ENCODE measurements around the gene MCC. TPM values are rescaled to one million over a fixed set of nuclear protein-coding genes. Genes with fewer than 3 reads are reported as not detected.

Gene MCC
- total and polyA plus RNA-seq, 4 donors = 9.0 to 47.3 (median 14.7) TPM

- 48% methylated on average over 4 of the region's 4 CpGs for WGBS
- H3K4me1 ChIP-seq (ENCODE audit: control insufficient read depth in 4 of 4, insufficient read depth in 4 of 4, low read length in 3 of 4) = peaks cover 3 to 36% (median 19%) of the 10 kb centered on the region in 4 donors
- H3K36me3 ChIP-seq (ENCODE audit: control insufficient read depth in 4 of 4, insufficient read depth in 3 of 4, low read depth in 1 of 4, low read length in 3 of 4) = no peaks in the 10 kb centered on the region
- no peaks in the 10 kb centered on the region for H3K9me3 ChIP-seq (ENCODE audit: control insufficient read depth in 4 of 4, low read length in 3 of 4)
- H3K4me3 ChIP-seq (ENCODE audit: low read depth in 1 of 3, low read length in 3 of 3) = no peak overlapping the region
- no peaks in the 10 kb centered on the region for H3K27me3 ChIP-seq (ENCODE audit: control insufficient read depth in 4 of 4, insufficient read depth in 4 of 4, low read length in 3 of 4)
- peak overlapping the region; percentile 18 to 39 for H3K27ac ChIP-seq (ENCODE audit: low read depth in 1 of 2, low read length in 2 of 2)
- DNase-seq (ENCODE audit: low spot score) = no peak
- TF ChIP-seq JUND (IDR thresholded peaks at IDR 0.05) (peak in 1 of 2 donors; percentile 24), NR2F2 (IDR thresholded peaks at IDR 0.05) (no peak), RAD21 (IDR thresholded peaks at IDR 0.05) (peak in 1 of 2 donors; percentile 36), EGR1 (IDR thresholded peaks at IDR 0.05; ENCODE audit: low read depth in 2 of 2) (no peak), RXRA (IDR thresholded peaks at IDR 0.05) (peak; percentile 23 to 31), YY1 (IDR thresholded peaks at IDR 0.05) (no peak), HNF4A (conservative IDR thresholded peaks at IDR 0.05) (peak in 1 of 2 donors; percentile 12), SP1 (IDR thresholded peaks at IDR 0.05) (peak; percentile 44), ZBTB33 (IDR thresholded peaks at IDR 0.05) (no peak)
- H3K9ac ChIP-seq (ENCODE audit: low read depth in 1 of 2, low read length in 2 of 2) = peak overlapping the region in 1 of 2 donors; percentile 60
These were observed 163.2 kb downstream of the MCC start for GRCh38 chr5:113325054-113325453.

GRCh38 chr5:113321276-113321675 is 167.0 kb downstream of the MCC start:
- H3K9ac ChIP-seq (ENCODE audit: low read depth in 1 of 2, low read length in 2 of 2) = no peak overlapping the region
- peaks cover 3 to 31% (median 22%) of the 10 kb centered on the region in 4 donors for H3K4me1 ChIP-seq (ENCODE audit: control insufficient read depth in 4 of 4, insufficient read depth in 4 of 4, low read length in 3 of 4)
- H3K27me3 ChIP-seq (ENCODE audit: control insufficient read depth in 4 of 4, insufficient read depth in 4 of 4, low read length in 3 of 4) = no peaks in the 10 kb centered on the region
- TF ChIP-seq RXRA (IDR thresholded peaks at IDR 0.05) (no peak), RAD21 (IDR thresholded peaks at IDR 0.05) (peak; percentile 40 to 57)
- H3K9me3 ChIP-seq (ENCODE audit: control insufficient read depth in 4 of 4, low read length in 3 of 4) = no peaks in the 10 kb centered on the region
- H3K36me3 ChIP-seq (ENCODE audit: control insufficient read depth in 4 of 4, insufficient read depth in 3 of 4, low read depth in 1 of 4, low read length in 3 of 4) = no peaks in the 10 kb centered on the region
- WGBS = 57% methylated on average over 2 of the region's 2 CpGs
- no peak for DNase-seq (ENCODE audit: low spot score)
- H3K4me3 ChIP-seq (ENCODE audit: low read depth in 1 of 3, low read length in 3 of 3) = no peak overlapping the region
- H3K27ac ChIP-seq (ENCODE audit: low read depth in 1 of 2, low read length in 2 of 2) = peak overlapping the region; percentile 44 to 53

DNA sequence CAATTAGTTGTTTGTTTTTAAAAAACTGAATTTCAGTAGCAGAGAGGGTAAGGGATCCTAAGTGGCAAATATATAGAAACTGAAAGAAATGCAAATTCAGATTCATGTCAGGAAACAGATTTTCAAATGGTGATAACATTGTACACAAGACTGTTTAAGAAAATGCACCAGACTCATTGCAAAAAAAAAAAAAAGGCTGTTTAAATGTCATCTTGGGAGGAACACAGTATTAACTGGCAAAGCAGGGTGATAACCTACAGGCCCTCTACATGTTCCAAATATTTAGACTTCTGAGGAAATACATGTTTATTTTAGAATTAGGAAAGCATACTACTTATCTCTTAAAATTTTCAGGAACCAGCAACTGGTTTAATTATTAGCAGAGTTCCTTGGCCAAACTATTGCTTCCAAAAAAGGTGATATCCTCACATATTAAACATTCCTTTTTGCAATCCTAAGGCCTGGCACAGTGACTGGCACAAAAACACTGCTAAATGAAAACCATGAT is 167.9 kb downstream of the MCC start:
- Histone ChIP-seq H3K9me3 (ENCODE audit: control insufficient read depth in 4 of 4, low read length in 3 of 4) (no peaks in the 10 kb centered on the region), H3K36me3 (ENCODE audit: control insufficient read depth in 4 of 4, insufficient read depth in 3 of 4, low read depth in 1 of 4, low read length in 3 of 4) (no peaks in the 10 kb centered on the region), H3K9ac (ENCODE audit: low read depth in 1 of 2, low read length in 2 of 2) (no peak overlapping the region), H3K4me1 (ENCODE audit: control insufficient read depth in 4 of 4, insufficient read depth in 4 of 4, low read length in 3 of 4) (peaks cover 3 to 24% (median 20%) of the 10 kb centered on the region in 4 donors), H3K4me3 (ENCODE audit: low read depth in 1 of 3, low read length in 3 of 3) (no peak overlapping the region), H3K27me3 (ENCODE audit: control insufficient read depth in 4 of 4, insufficient read depth in 4 of 4, low read length in 3 of 4) (no peaks in the 10 kb centered on the region), H3K27ac (ENCODE audit: low read depth in 1 of 2, low read length in 2 of 2) (peak overlapping the region; percentile 44 to 53)
- no peak for DNase-seq (ENCODE audit: low spot score)
- TF ChIP-seq, protein P1, sequence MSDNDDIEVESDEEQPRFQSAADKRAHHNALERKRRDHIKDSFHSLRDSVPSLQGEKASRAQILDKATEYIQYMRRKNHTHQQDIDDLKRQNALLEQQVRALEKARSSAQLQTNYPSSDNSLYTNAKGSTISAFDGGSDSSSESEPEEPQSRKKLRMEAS (IDR thresholded peaks at IDR 0.05) = peak; percentile 86
- TF ChIP-seq EGR1 (IDR thresholded peaks at IDR 0.05; ENCODE audit: low read depth in 2 of 2) (no peak), YY1 (IDR thresholded peaks at IDR 0.05) (peak; percentile 79), FOXA1 (IDR thresholded peaks at IDR 0.05) (peak; percentile 79), HNF4A (conservative IDR thresholded peaks at IDR 0.05) (peak; percentile 83), REST (IDR thresholded peaks at IDR 0.05) (peak; percentile 70), GABPA (IDR thresholded peaks at IDR 0.05 in 1 of 2, conservative IDR thresholded peaks at IDR 0.05 in 1 of 2) (peak in 1 of 2 donors; percentile 39), CTCF (IDR thresholded peaks at IDR 0.05; ENCODE audit: low read depth, low read length, missing input control) (no peak), NR2F2 (IDR thresholded peaks at IDR 0.05) (peak; percentile 56), HNF4G (IDR thresholded peaks at IDR 0.05) (peak; percentile 21), TAF1 (conservative IDR thresholded peaks at IDR 0.05) (peak; percentile 29), JUND (IDR thresholded peaks at IDR 0.05) (peak; percentile 83 to 91), RXRA (IDR thresholded peaks at IDR 0.05) (peak; percentile 92 to 95), FOXA2 (IDR thresholded peaks at IDR 0.05) (peak; percentile 89), ZBTB33 (IDR thresholded peaks at IDR 0.05) (peak; percentile 91), RAD21 (IDR thresholded peaks at IDR 0.05) (peak; percentile 60 to 65), SP1 (IDR thresholded peaks at IDR 0.05) (peak; percentile 75)

Data from liver (tissue), 9 donors.